ENCODE measurements around the gene SPPL2A.

Gene SPPL2A

GRCh38 chr15:50681467-50681866, 84.0 kb downstream of the SPPL2A start:
- H3F3A ChIP-seq (ENCODE audit: insufficient read depth, low read length): no peaks in the 10 kb centered on the region
- no peaks in the 10 kb centered on the region for H3K9me3 ChIP-seq (ENCODE audit: low read length)
- H4K20me1 ChIP-seq (ENCODE audit: insufficient read depth, low read length): no peaks in the 10 kb centered on the region
- H3K4me3 ChIP-seq (ENCODE audit: low read depth, low read length, poor library complexity, severe bottlenecking): no peak overlapping the region
- no peak overlapping the region for H3K4me2 ChIP-seq (ENCODE audit: low read length)
- no peak overlapping the region for H3K27ac ChIP-seq (ENCODE audit: low read depth, low read length, poor library complexity, severe bottlenecking)
- peaks cover 95% of the 10 kb centered on the region for H3K79me2 ChIP-seq (ENCODE audit: insufficient read depth, low read length)
- H3K9me2 ChIP-seq (ENCODE audit: low read depth, low read length): no peaks in the 10 kb centered on the region
- no peaks in the 10 kb centered on the region for H3K27me3 ChIP-seq (ENCODE audit: insufficient read depth, low read length)
- peaks cover 19% of the 10 kb centered on the region for H3K4me1 ChIP-seq (ENCODE audit: insufficient read depth, low read length, severe bottlenecking)
- TF ChIP-seq CTCF (IDR thresholded peaks at IDR 0.05; ENCODE audit: low read length): no peak
- TF ChIP-seq EZH2 (IDR thresholded peaks at IDR 0.05; ENCODE audit: borderline replicate concordance, low read length): no peak
- peaks cover 38% of the 10 kb centered on the region for H3K36me3 ChIP-seq (ENCODE audit: insufficient read depth, low read length)
- no peak overlapping the region for H2AFZ ChIP-seq (ENCODE audit: low read length)
- no peak overlapping the region for H3K9ac ChIP-seq (ENCODE audit: low read length)

GRCh38 chr15:50676799-50677483, 88.6 kb downstream of the SPPL2A start:
- no peak for TF ChIP-seq CTCF (IDR thresholded peaks at IDR 0.05; ENCODE audit: low read length)
- no peak for TF ChIP-seq EZH2 (IDR thresholded peaks at IDR 0.05; ENCODE audit: borderline replicate concordance, low read length)
- no peaks in the 10 kb centered on the region for H3K9me3 ChIP-seq (ENCODE audit: low read length)
- H3K4me3 ChIP-seq (ENCODE audit: low read depth, low read length, poor library complexity, severe bottlenecking): no peak overlapping the region
- H3K4me2 ChIP-seq (ENCODE audit: low read length): no peak overlapping the region
- peaks cover 79% of the 10 kb centered on the region for H3K79me2 ChIP-seq (ENCODE audit: insufficient read depth, low read length)
- H2AFZ ChIP-seq (ENCODE audit: low read length): no peak overlapping the region
- no peaks in the 10 kb centered on the region for H3K27me3 ChIP-seq (ENCODE audit: insufficient read depth, low read length)
- no peaks in the 10 kb centered on the region for H3K9me2 ChIP-seq (ENCODE audit: low read depth, low read length)
- no peak overlapping the region for H3K9ac ChIP-seq (ENCODE audit: low read length)
- H3K36me3 ChIP-seq (ENCODE audit: insufficient read depth, low read length): peaks cover 36% of the 10 kb centered on the region
- no peak overlapping the region for H3K27ac ChIP-seq (ENCODE audit: low read depth, low read length, poor library complexity, severe bottlenecking)
- H3K4me1 ChIP-seq (ENCODE audit: insufficient read depth, low read length, severe bottlenecking): peaks cover 6% of the 10 kb centered on the region
- no peaks in the 10 kb centered on the region for H3F3A ChIP-seq (ENCODE audit: insufficient read depth, low read length)
- no peaks in the 10 kb centered on the region; the same call in 1 of the 2 replicates for H4K20me1 ChIP-seq (ENCODE audit: insufficient read depth, low read length)

GRCh38 chr15:50675535-50676144, 89.9 kb downstream of the SPPL2A start:
- Histone ChIP-seq H3K4me1 (ENCODE audit: insufficient read depth, low read length, severe bottlenecking) (no peaks in the 10 kb centered on the region), H3K27ac (ENCODE audit: low read depth, low read length, poor library complexity, severe bottlenecking) (no peak overlapping the region), H3K79me2 (ENCODE audit: insufficient read depth, low read length) (peaks cover 68% of the 10 kb centered on the region), H3K4me2 (ENCODE audit: low read length) (no peak overlapping the region), H2AFZ (ENCODE audit: low read length) (no peak overlapping the region), H3K9me3 (ENCODE audit: low read length) (no peaks in the 10 kb centered on the region), H3K9ac (ENCODE audit: low read length) (no peak overlapping the region), H3K9me2 (ENCODE audit: low read depth, low read length) (no peaks in the 10 kb centered on the region), H3F3A (ENCODE audit: insufficient read depth, low read length) (no peaks in the 10 kb centered on the region), H3K27me3 (ENCODE audit: insufficient read depth, low read length) (no peaks in the 10 kb centered on the region), H4K20me1 (ENCODE audit: insufficient read depth, low read length) (no peaks in the 10 kb centered on the region; the same call in 1 of the 2 replicates), H3K4me3 (ENCODE audit: low read depth, low read length, poor library complexity, severe bottlenecking) (no peak overlapping the region), H3K36me3 (ENCODE audit: insufficient read depth, low read length) (peaks cover 34% of the 10 kb centered on the region)
- TF ChIP-seq CTCF (IDR thresholded peaks at IDR 0.05; ENCODE audit: low read length) (peak; percentile 92), EZH2 (IDR thresholded peaks at IDR 0.05; ENCODE audit: borderline replicate concordance, low read length) (no peak)

Data from OCI-LY1 (cell line).